Measurements from ENCODE around the gene PRRC2B. TPM values are rescaled to one million over a fixed set of nuclear protein-coding genes. Genes with fewer than 3 reads are reported as not detected.
A peak's percentile ranks its signal among the peaks of the same experiment; 100 is the strongest.

PRRC2B gene
- total and polyA plus RNA-seq, 2 experiments from 2014 or later: 45.0 to 193 TPM

- no peak for TF ChIP-seq ZNF462 (CRISPR knock-in tag; IDR thresholded peaks at IDR 0.05)
- TF ChIP-seq ZNF331 (CRISPR knock-in tag; IDR thresholded peaks at IDR 0.05; ENCODE audit: low read depth): no peak
These were observed 35.5 kb downstream of the PRRC2B start (continued) for GRCh38 chr9:131429121-131430012.

GRCh38 chr9:131432050-131432449 lies 38.2 kb downstream of the PRRC2B start:
- H3K27me3 Mint-ChIP-seq (ENCODE audit: insufficient read depth, low read depth, poor library complexity): peaks cover 21% of the 10 kb centered on the region
- DNase-seq (ENCODE audit: low spot score): no peak
- no peak for ATAC-seq
- H3K27me3 ChIP-seq (ENCODE audit: insufficient read depth): no peaks in the 10 kb centered on the region
- H3K4me3 Mint-ChIP-seq: no peak overlapping the region
- peaks cover 69% of the 10 kb centered on the region for H3K4me1 Mint-ChIP-seq
- peaks cover 24% of the 10 kb centered on the region for H3K36me3 ChIP-seq (ENCODE audit: insufficient read depth)
- H3K27ac Mint-ChIP-seq: peak overlapping the region; percentile 64
- H3F3A ChIP-seq (replicated peaks; ENCODE audit: low read depth): peaks cover 55% of the 10 kb centered on the region
- H3K36me3 Mint-ChIP-seq (ENCODE audit: low read depth): peaks cover 69% of the 10 kb centered on the region
- peaks cover 91% of the 10 kb centered on the region for H3K79me2 ChIP-seq (replicated peaks; ENCODE audit: insufficient read depth)
- peaks cover 76% of the 10 kb centered on the region for H4K20me1 ChIP-seq (replicated peaks; ENCODE audit: insufficient read depth)
- H3K9me2 ChIP-seq (ENCODE audit: insufficient read depth): no peaks in the 10 kb centered on the region
- H2AFZ ChIP-seq: no peak overlapping the region
- H3K4me2 ChIP-seq: no peak overlapping the region
- peak overlapping the region; percentile 91 for H3K27ac ChIP-seq (ENCODE audit: low read depth)
- peaks cover 61% of the 10 kb centered on the region for H3K4me1 ChIP-seq (ENCODE audit: insufficient read depth)
- no peaks in the 10 kb centered on the region for H3K9me3 Mint-ChIP-seq
- H3K4me3 ChIP-seq: no peak overlapping the region
- TF ChIP-seq CTCF (conservative IDR thresholded peaks at IDR 0.05; ENCODE audit: low read depth in 2 of 2): no peak
- TF ChIP-seq STAT1 (IDR thresholded peaks at IDR 0.05; ENCODE audit: unreplicated experiment): no peak
